Measurements from ENCODE around the gene TMEM61. TPM values are rescaled to one million over a fixed set of nuclear protein-coding genes. Genes with fewer than 3 reads are reported as not detected.

TMEM61 gene
- total and polyA plus RNA-seq, 2 of the 8 experiments (the other 6 are each of a cell fraction or from before 2014, with no cell fraction given) = 0.54 to 1.4 TPM

DNA sequence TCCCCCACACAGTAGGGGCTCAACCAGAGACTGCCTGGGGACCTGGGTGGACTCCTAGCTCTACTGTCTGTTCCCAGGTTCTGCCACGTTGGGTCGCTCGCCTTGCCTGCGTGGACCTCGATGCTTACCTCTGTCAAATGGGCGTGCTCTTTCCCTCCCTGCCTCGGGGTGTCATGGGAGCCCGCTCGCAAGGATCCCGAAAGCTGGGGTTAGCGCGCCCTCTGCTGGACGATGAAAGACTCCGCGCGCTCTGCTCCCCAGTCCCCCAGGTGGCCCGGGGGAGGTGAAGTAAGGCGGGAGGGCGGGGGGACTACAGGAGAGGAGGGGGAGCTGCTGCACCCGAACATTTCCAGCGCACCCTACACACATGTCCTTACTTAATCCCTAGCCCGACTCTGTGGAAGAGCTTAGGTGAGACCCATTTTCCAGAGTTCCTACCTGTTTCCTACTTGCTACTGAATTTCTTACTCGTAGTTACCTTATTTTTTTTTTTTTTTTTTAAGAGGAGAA lies 16.0 kb downstream of the TMEM61 start (continued):
- TF ChIP-seq CHD7 (IDR thresholded peaks at IDR 0.05; ENCODE audit: insufficient replicate concordance, low read length) (no peak), BACH1 (IDR thresholded peaks at IDR 0.05; ENCODE audit: low read length) (no peak), HDAC2 (IDR thresholded peaks at IDR 0.05; ENCODE audit: borderline replicate concordance in 1 of 2, low read depth in 2 of 2, low read length in 2 of 2) (peak in 1 of 2 experiments; percentile 97; a peak in 2 of 4 replicates), SP1 (IDR thresholded peaks at IDR 0.05; ENCODE audit: low read depth, low read length) (no peak), KDM4A (IDR thresholded peaks at IDR 0.05; ENCODE audit: low read depth, low read length, severe bottlenecking) (no peak), TAF1 (IDR thresholded peaks at IDR 0.05; ENCODE audit: low read depth, low read length) (no peak), RAD21 (IDR thresholded peaks at IDR 0.05 in 1 of 2, conservative IDR thresholded peaks at IDR 0.05 in 1 of 2; ENCODE audit: low read depth in 2 of 2, low read length in 2 of 2) (peak; percentile 95 to 98), POU5F1 (IDR thresholded peaks at IDR 0.05; ENCODE audit: low read depth, low read length) (no peak), PHF8 (conservative IDR thresholded peaks at IDR 0.05; ENCODE audit: low read depth, low read length) (no peak), USF2 (IDR thresholded peaks at IDR 0.05; ENCODE audit: low read length) (no peak)

Measured in H1 (cell line).